BE2C (cell line): ENCODE measurements around the gene MTMR4.
"Not testable (repeated sequence)": the region's sequence is repeated elsewhere in the genome, so short reads cannot be mapped to it uniquely, and the experiment has no call there.

Source experiments
- DNase-seq: peaks from one replicate; pipeline ENCODE4 v3.0.0-alpha.2; 2020
- H3K27me3 ChIP-seq: fragments of 250-450 bp; sonication (Bioruptor Pico); 2 replicates; pipeline ENCODE4 v1.5.1; 2020; ENCODE audit warnings: mild to moderate bottlenecking
- H3K36me3 ChIP-seq: fragments of 250-450 bp; sonication (Bioruptor Pico); 2 replicates; pipeline ENCODE4 v1.5.1; 2020; ENCODE audit warnings: mild to moderate bottlenecking
- H3K4me1 ChIP-seq: fragments of 250-450 bp; sonication (Bioruptor Pico); 2 replicates; pipeline ENCODE4 v1.5.1; 2020
- H3K4me3 ChIP-seq: 2 replicates; pipeline ENCODE4 v1.5.1; 2011; ENCODE audit warnings: low read depth, low read length
- H3K9me3 ChIP-seq: fragments of 250-450 bp; sonication (Bioruptor Pico); 2 replicates; pipeline ENCODE4 v1.5.1; 2020
- TF ChIP-seq, protein P1 (sequence below): IDR thresholded peaks from 2 replicates; pipeline ENCODE4 v1.5.1; 2012; ENCODE audit warnings: mild to moderate bottlenecking, low read depth, low read length

The MTMR4 gene

DNA sequence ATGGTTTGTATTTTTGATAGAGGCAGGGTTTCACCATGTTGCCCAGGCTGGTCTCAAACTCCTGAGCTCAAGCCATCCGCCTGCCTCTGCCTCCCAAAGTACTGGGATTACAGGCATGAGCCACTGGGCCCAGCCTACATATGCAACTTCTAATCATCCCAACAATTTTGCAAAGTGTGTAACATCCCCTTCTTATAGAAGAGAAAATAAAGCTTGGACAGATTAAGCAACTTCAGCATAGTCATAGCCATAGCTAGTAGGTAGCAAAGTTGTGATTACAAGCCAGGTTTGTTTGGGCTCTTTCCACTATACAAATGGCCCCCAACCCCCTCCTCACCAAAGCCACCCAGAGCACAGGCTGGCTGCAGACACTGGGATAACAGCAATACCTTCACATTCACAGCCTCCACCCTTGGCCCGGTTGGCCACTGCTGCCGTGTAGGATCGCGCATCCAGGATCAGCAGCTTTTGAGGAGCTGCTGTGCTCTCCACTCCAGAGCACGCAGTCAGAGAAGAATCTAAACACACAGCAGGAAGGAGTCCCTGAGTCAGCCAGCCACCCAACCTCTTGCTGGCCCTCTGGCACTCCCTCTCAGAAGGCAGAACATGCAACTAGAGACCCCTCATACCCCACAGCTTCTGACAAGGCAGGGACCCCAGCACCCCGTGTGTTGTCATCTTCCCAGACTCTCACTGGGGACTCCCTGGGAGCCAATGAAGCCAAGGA, 7.9 kb downstream of the MTMR4 start:
- Histone ChIP-seq H3K4me3 (no peak overlapping the region), H3K36me3 (peaks cover 58% of the 10 kb centered on the region), H3K9me3 (no peaks in the 10 kb centered on the region), H3K4me1 (no peaks in the 10 kb centered on the region), H3K27me3 (no peaks in the 10 kb centered on the region)
- TF ChIP-seq, protein P1, sequence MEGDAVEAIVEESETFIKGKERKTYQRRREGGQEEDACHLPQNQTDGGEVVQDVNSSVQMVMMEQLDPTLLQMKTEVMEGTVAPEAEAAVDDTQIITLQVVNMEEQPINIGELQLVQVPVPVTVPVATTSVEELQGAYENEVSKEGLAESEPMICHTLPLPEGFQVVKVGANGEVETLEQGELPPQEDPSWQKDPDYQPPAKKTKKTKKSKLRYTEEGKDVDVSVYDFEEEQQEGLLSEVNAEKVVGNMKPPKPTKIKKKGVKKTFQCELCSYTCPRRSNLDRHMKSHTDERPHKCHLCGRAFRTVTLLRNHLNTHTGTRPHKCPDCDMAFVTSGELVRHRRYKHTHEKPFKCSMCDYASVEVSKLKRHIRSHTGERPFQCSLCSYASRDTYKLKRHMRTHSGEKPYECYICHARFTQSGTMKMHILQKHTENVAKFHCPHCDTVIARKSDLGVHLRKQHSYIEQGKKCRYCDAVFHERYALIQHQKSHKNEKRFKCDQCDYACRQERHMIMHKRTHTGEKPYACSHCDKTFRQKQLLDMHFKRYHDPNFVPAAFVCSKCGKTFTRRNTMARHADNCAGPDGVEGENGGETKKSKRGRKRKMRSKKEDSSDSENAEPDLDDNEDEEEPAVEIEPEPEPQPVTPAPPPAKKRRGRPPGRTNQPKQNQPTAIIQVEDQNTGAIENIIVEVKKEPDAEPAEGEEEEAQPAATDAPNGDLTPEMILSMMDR: no peak
- DNase-seq: no peak

DNA sequence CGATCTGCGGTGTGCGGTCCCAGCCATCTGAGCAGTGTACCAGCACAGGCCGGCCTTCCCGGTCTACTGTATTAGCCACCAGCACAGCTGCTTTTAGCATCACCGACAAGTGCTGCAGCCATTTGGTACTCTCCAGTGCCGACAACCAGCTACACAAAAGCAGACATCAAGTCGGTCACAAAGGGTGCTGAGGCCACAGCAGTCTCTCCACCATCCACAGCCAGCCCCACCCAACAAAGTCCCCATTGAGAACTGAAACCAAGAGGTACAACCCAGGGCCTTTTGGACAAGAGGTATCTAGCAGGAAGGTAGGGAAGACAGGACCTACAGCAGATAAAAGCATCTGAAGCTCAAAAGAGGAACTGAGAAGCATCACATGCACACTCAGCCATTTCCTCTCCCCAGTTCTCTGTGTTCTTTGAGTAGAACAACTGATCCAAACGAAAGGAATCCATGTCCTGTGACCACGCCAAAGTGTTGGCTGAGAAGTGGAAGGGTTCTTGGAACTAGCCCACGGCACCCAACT, 9.5 kb downstream of the MTMR4 start:
- H3K27me3 ChIP-seq: no peaks in the 10 kb centered on the region
- TF ChIP-seq, protein P1: no peak
- H3K4me1 ChIP-seq: no peaks in the 10 kb centered on the region
- no peaks in the 10 kb centered on the region for H3K9me3 ChIP-seq
- peaks cover 47% of the 10 kb centered on the region for H3K36me3 ChIP-seq
- H3K4me3 ChIP-seq: no peak overlapping the region
- no peak for DNase-seq

DNA sequence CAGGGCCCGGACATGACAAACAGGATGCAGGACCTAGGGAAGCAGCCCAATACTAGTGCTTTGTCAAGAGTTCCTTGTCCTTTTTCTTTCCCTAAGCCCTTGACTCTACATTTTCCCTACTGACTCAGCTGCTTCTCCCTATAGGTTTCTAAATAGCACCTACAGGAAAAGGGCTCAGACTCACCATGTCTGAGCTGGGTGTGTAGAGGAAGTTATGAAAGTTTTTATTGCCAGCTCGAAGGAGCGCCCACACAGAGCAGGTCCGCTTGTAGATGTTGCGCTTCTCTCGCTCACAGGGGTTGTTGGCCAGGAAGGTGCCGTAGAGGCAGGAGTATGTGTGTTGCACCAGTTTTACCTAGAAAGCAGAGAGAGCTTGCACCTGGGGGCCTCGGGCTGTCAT, 10.6 kb downstream of the MTMR4 start:
- TF ChIP-seq, protein P1: no peak
- H3K4me3 ChIP-seq: no peak overlapping the region
- no peak for DNase-seq
- peaks cover 49% of the 10 kb centered on the region for H3K36me3 ChIP-seq
- no peaks in the 10 kb centered on the region for H3K27me3 ChIP-seq
- no peaks in the 10 kb centered on the region for H3K4me1 ChIP-seq
- no peaks in the 10 kb centered on the region for H3K9me3 ChIP-seq

DNA sequence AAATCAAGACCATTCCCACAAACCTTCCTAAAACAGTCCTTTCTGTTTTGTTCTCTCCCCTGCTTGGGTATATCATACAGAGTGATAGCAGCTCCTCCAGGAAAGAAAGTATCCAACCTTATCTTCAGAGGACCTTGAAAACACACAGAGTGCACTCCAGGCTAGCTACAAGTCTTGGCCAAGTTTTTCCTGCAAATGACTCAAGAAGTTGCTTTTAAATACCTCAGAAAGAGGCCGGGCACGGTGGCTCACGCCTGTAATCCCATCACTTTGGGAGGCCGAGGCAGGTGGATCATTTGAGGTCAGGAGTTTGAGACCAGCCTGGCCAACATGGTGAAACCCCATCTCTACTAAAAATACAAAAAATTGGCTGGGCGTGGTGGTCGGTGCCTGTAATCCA, 11.3 kb downstream of the MTMR4 start:
- not testable (repeated sequence) for H3K4me1 ChIP-seq, H3K27me3 ChIP-seq, H3K4me3 ChIP-seq, DNase-seq, H3K9me3 ChIP-seq
- peaks cover 45% of the 10 kb centered on the region for H3K36me3 ChIP-seq

DNA sequence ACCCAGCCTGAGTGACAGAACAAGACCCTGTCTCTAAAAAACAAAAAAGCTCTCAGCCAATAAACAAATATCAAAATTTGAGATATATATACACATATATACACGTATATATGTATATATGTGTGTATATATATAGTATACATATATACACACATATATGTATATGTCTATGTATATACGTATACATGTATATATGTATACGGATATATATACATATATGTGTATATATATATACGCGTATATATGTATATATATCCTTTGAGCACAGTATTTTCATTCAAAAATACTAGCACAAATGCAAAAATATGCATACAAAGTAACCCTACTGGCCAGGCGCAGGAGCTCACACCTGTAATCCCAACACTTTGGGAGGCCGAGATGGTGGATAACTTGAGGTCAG, 13.0 kb downstream of the MTMR4 start:
- no peak for DNase-seq
- TF ChIP-seq, protein P1: no peak
- no peak overlapping the region for H3K4me3 ChIP-seq
- no peaks in the 10 kb centered on the region for H3K27me3 ChIP-seq
- H3K4me1 ChIP-seq: no peaks in the 10 kb centered on the region
- peaks cover 44% of the 10 kb centered on the region for H3K36me3 ChIP-seq
- H3K9me3 ChIP-seq: no peaks in the 10 kb centered on the region

DNA sequence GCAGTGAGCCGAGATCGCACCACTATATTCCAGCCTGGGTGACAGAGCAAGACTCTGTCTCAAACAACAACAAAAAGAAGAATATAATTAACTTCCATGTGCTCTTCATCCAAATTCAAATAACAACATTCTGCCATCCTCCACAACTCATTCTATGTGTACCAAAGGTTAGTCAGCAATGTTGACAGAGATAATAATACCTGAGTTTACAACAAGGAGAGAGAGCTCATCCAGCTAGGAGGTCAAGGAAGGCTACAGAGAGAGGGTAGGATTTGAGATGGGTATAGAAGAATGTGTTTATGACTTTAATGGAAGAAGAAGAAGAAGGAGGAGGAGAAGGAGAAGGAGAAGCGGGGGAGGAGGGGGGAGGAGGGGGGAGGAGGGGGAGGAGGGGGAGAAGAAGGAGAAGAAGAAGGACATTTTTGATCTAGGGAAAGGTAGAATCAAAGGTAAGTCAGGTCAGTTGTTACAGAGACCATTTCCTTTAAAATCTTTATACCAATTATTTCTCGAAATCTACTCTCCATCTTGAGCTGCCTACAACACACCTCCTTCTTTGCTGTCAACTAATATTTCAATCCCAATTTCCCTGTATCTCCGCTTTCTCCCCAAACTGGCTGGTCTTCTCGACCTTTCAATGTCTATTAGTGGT, 16.1 kb downstream of the MTMR4 start:
- Histone ChIP-seq H3K4me3 (no peak overlapping the region), H3K27me3 (no peaks in the 10 kb centered on the region), H3K36me3 (peaks cover 47% of the 10 kb centered on the region), H3K4me1 (no peaks in the 10 kb centered on the region), H3K9me3 (no peaks in the 10 kb centered on the region)
- no peak for DNase-seq
- TF ChIP-seq, protein P1: no peak
